HK-2 (cell line): ENCODE results near the gene F8A2.
A peak's percentile ranks its signal among the peaks of the same experiment; 100 is the strongest.
"Not testable (repeated sequence)": the region's sequence is repeated elsewhere in the genome, so short reads cannot be mapped to it uniquely, and the experiment has no call there.

Experiments used
- DNase-seq: peaks from one replicate; pipeline ENCODE4 v3.0.0-alpha.2; 2018; ENCODE audit not compliant: unreplicated experiment

The F8A2 gene

GRCh38 chrX:155381843-155382528 is at the start of gene F8A2:
TSS of gene F8A2 (plus strand) at chrX:155382095. CDS start at chrX:155382115, 20 bp downstream.
- DNase-seq = not testable (repeated sequence)

GRCh38 chrX:155333544-155334100 is 48.3 kb upstream of the F8A2 start:
- DNase-seq = no peak

- DNase-seq = peak; percentile 0
Measured at GRCh38 chrX:155334486-155335336, 47.2 kb upstream of the F8A2 start, which contains the start of gene CLIC2. TSS of gene CLIC2 (minus strand) at chrX:155334614. CDS start at chrX:155334427, 187 bp downstream.

- not testable (repeated sequence) for DNase-seq
Measured at GRCh38 chrX:155335337-155335712, 46.6 kb upstream of the F8A2 start.

GRCh38 chrX:155345689-155346088 is 36.2 kb upstream of the F8A2 start:
- DNase-seq = not testable (repeated sequence)

- not testable (repeated sequence) for DNase-seq
Measured at GRCh38 chrX:155349448-155349847, 32.4 kb upstream of the F8A2 start.

- not testable (repeated sequence) for DNase-seq
Measured at GRCh38 chrX:155363712-155364111, 18.2 kb upstream of the F8A2 start.

GRCh38 chrX:155373777-155374458 is 8.0 kb upstream of the F8A2 start:
- DNase-seq = not testable (repeated sequence)

- DNase-seq = not testable (repeated sequence)
Measured at GRCh38 chrX:155379802-155380201, 2.1 kb upstream of the F8A2 start.

- not testable (repeated sequence) for DNase-seq
Measured at GRCh38 chrX:155382529-155382967, 653 bp downstream of the F8A2 start.

GRCh38 chrX:155389634-155390033 is 7.7 kb downstream of the F8A2 start:
- no peak for DNase-seq

- not testable (repeated sequence) for DNase-seq
Measured at GRCh38 chrX:155394747-155395276, 12.9 kb downstream of the F8A2 start.

- no peak for DNase-seq
Measured at GRCh38 chrX:155406429-155406828, 24.5 kb downstream of the F8A2 start.

GRCh38 chrX:155417769-155418168 is 35.9 kb downstream of the F8A2 start:
- no peak for DNase-seq
